GM21825 (cell line): ENCODE results near the gene BMERB1.
"Not testable (repeated sequence)": the region's sequence is repeated elsewhere in the genome, so short reads cannot be mapped to it uniquely, and the experiment has no call there.

Source experiments
- ATAC-seq: cut with Tn5 transposase; IDR thresholded peaks from one replicate; pipeline ENCODE4 v1.9.1; 2021; ENCODE audit warnings: mild to moderate bottlenecking, moderate library complexity; ENCODE audit not compliant: unreplicated experiment

Gene BMERB1

DNA sequence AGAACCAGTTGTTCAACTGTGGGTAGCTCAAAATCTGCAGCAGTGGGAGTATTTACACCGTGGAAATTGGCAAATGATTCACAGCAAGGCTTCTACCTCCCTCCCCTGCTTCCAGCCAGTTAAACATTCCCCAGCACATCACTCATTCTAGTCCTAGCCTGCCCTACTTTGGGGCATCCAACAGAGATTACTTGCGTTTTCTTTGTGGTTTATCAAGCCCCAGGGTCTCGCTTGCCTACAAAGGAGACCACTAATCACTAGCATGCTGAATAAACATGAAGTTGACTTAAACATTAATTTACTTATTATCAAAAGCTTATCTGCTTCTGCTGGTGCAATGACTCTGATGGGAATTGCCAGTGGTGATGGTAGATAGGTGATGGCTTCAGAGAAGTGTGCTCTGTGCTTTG lies 114.1 kb downstream of the BMERB1 start:
- no peak for ATAC-seq

DNA sequence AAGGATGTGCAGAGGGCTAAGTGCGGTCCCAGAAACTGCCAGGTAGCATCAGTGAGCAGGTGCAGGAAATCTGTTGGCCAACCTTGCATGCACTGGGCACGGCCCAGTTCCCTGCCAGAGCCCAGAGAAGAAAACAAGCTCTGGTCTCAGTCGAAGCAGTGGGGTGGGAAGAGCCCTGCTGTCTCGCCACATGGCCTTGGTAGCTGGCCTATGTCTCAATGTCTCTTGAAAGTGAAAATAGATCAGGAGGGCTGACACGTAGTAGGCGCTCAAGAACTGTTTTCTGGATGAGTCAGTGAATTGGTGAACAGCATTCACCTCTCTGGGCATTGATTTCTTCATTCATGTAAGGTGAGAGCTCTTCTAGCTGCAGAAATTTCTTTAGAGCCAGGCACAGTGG lies 118.1 kb downstream of the BMERB1 start:
- ATAC-seq = no peak

DNA sequence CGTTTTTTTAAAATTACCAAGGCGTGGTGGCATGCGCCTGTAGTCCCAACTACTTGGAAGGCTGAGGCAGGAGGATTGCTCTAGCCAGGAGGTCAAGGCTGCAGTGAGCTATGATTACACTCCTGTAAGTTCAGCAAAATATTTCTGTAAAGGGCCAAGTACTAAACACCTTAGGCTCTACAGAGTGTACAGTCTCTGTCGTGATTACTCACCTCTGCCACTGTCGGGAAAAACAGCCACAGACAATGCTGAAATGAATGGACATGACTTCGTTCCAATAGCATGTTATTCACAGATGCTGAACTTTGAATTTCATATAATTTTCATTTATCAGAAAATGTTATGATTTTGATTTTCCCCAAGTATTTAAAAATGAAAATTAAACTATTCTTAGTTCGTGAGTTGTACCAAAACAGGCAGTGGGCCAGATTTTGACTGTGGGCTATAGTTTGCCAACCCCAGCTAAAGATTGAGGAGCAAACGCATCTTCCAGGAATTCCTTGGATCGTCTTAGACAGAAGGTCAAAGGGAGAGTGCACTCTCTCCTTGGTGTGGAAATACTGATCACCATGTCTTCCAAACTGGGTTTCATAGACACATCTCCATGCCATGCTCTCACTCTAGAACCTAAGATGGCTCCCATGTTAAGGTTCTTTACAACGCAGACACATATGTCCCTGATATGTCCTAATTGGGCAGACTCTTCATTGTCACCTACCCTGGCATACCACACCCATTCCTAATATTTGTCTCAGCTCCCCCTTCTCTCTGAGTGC lies 119.1 kb downstream of the BMERB1 start:
- ATAC-seq = no peak

DNA sequence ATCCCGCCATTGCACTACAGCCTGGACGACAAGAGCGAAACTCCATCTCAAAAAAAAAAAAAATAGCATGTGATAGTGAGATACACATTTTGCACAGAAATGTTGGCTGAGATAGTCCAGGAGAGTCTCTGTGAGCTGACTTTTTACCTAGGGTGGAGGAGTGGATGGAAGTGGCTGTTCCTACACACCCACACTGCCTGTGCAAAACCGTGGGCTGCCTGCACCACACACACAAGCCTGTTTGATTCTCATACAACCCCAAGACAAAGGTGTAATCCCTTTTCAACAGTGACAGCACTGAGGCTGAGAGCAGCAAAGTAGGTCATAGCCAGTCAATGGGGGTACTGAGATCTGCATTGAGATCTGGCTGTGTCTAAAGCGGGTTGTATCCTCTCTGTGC lies 121.7 kb downstream of the BMERB1 start:
- no peak for ATAC-seq

DNA sequence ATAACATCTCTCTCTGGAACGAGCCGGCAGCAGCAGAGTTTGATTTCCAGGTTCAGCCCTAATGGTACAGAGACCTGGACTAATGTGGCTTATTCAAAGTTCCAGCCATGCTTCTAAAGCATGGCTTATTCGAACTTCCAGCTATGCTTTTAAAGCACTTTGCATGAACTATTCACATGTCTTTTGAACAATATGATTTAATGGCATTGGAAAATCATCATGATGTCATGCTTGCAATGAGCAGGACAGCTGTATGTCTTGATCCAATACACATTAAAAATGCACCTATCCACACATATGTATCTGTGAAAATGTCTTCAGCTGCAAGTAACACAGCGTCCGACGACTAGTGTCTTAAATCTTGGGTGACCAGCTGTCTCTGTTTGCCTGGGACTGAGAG lies 122.9 kb downstream of the BMERB1 start:
- ATAC-seq = no peak

DNA sequence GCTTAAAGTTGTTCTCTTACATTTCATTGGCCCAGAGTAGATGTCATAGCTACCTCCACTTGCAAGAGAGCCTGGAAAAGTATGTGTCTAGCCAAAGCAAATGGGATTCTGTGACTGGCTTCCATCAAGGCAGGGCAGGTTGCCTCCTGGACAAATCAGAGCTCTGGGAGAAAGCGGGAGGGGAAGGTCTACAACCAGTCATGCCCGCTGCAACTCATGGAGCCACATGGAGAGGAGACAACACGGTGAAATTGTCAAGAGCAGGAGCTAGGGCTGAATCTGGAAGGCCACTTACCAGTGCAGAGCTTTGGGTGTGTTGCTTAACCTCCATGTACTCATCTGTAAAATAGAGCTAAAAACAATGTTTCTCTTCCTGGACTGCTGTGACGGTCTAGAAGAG lies 124.8 kb downstream of the BMERB1 start:
- ATAC-seq = no peak

DNA sequence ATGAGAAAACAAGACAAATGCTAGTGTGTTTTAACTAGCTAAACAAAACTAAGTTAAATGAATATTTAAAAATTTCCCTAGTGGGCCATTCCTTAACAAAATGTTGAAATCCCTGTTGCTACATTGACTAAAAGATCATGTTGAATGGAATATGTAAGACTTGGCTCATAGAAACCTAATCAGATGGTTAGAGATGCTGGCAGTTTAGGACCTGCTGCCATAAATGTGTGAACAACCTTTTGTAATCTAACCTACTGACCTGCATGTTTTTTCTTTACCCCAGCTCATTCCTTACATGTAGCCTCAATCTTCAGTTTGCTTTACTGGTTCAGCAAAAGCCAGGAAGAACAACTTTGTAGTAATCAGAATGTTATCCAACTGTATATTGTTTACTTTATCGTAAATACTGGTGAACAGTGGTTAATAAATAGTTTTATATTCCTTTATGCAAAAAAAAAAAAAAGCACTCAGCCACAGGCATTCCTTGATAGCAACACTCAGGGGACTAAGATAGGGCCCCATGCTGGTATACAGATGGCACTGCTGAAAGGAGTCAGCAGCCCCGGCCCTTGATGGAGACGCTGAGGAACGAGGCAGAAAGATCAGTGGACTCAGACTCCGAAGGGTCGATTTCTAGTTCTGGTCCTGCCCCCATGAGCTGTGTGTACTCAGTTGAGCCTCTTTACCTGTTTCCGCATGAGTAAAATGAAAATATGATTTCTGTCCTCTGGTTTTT lies 130.4 kb downstream of the BMERB1 start:
- ATAC-seq = no peak

DNA sequence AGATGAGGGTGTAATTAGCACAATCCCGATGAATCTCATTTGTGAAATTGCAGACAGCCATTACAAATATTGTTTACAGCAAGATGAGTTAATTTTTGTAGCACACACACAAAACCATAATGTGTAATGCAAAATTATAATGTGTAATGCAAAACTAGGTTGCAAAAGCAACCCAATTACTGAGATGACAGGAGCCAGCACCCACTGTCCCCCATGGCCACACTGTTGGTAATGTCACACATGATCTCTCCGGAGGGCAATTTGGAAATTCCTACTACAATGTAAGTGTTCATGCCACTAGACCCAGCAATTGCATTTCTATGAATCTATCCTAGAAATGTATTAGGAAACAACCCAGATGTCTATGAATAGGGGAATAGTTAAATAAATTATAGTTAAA lies 131.7 kb downstream of the BMERB1 start:
- no peak for ATAC-seq

DNA sequence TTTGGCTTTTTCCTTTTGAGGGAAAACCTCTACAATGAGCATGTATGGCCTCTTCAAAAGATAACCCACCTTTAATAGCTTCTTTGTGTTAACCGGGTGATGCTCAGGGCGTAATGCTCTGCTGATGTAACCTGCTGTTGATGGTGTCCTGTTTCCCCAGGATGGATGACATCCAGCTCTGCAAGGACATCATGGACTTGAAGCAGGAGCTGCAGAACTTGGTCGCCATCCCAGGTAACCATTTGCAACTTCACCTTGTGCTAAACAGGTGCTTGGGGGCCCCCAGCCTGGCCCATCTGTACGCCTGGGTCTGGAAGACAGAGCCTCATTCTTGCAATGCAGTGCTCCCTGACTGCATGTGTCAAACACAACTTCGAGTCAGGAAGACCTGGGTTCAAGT lies 133.4 kb downstream of the BMERB1 start:
- ATAC-seq = no peak

DNA sequence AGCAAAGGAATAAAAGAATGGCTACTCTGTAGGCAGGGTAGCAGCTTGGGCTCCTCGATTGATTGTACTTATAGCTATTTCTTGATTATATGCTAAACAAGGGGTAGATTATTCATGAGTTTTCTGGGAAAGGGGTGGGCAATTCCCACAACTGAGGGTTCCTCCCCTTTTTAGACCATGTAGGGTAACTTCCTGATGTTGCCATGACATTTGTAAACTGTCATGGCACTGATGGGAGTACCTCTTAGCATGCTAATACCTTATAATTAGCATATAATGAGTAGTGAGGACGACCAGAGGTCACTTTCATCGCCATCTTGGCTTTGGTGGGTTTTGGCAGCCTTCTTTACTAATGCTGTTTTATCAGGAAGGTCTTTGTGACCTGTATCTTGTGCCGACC lies 136.3 kb downstream of the BMERB1 start:
- ATAC-seq = not testable (repeated sequence)

DNA sequence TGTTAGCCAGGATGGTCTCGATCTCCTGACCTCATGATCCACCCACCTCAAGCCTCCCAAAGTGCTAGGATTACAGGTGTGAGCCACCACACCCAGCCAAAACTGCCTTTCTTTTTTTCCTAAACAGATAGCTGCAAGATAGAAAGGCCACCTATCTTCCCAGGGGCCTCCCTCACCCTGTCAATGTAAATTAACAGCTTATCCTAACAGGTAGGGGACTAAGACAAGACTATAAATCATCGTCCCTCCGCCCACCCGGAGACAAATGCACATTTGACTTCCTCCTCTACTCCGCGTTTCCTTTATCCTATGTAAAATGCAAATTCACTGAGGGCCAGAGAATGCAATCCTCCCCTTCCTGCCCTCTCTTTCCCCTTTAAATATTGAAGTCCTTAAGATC lies 137.2 kb downstream of the BMERB1 start:
- no peak for ATAC-seq

DNA sequence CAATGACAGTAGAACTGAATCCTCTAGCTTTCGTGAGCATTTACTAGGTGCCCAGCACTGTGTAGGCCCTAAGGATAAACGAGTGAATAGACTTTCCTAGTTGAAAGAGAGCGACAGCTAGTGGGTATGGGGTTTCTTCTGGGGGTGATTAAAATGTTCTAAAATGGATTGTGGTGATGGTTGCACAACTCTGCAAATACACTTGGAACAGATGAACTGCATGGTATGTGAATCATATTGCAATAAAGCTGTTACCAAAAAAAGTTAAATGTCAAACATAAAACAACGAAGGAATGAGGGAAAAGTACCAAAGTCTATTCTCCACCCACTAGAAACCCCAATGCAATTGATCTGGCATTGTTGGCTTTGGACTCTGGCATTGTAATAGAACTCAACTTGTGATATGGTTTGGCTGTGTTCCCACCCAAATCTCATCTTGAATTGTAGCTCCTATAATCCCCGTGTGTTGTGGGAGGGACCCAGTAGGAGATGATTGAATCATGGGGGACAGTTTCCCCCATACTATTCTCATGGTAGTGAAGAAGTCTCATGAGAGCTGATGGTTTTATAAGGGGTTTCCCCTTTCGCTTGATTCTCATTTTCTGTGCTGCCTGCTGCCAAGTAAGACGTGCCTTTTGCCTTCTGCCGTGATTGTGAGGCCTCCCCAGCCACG lies 138.1 kb downstream of the BMERB1 start:
- ATAC-seq = no peak

DNA sequence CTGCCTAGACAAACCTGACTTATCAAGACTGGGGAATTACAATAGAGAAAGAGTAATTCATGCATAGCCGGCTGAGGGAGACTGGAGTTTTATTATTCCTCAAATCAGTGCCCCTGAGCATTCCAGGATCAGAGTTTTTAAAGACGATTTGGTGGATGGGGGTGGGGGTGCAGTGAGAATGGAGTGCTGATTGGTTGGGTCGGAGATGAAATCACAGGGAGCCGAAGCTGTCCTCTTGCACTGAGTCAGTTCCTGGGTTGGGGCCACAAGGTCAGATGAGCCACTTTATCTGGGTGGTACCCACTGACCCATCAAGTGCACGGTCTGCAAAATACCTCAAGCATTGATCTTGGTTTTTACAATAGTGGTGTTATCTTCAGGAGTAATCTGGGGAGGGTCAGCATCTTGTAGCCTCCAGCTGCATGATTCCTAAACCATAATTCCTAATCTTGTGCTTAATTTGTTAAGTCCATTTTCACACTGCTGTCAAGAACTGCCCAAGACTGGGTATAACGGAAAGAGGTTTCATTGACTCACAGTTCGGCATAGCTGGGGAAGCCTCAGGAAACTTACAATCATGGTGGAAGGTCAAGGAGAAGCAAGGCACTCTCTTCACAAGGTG lies 139.0 kb downstream of the BMERB1 start:
- ATAC-seq = no peak

DNA sequence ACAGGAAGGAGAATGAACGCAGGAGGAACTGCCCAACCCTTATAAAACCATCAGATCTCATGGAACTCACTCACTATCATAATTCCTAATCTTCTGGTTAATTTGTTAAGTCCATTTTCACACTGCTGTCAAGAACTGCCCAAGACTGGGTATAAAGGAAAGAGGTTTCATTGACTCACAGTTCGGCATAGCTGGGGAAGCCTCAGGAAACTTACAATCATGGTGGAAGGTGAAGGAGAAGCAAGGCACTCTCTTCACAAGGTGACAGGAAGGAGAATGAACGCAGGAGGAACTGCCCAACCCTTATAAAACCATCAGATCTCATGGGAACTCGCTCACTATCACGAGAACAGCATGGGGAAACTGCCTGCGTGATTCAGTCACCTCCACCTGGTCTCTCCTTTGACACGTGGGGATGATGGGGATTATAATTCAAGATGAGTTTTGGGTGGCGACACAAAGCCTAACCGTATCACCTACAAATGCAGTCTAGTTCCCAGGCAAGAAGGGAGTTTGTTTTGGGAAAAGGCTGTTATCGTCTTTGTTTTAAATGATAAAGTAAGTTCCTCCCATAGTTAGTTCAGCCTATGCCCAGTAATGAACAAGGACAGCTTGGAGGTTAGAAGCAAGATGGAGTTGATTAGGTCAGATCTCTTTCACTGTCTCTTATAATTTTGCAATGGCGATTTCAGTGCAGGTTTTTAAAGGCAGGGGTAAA lies 139.7 kb downstream of the BMERB1 start:
- not testable (repeated sequence) for ATAC-seq

DNA sequence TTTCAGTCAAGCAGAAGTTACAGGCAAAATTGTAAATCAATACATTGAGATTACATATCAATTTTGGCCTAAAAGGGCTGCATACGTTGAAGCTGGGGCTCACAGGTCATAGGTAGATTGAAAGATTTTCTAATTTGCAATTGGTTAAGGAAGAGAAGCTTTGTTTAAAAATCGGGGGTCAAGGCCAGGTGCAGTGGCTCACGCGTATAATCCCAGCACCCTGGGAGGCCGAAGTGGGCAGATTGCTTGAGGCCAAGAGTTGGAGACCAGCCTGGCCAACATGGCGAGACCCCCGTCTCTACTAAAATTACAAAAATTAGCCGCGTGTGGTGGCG lies 140.2 kb downstream of the BMERB1 start:
- no peak for ATAC-seq

DNA sequence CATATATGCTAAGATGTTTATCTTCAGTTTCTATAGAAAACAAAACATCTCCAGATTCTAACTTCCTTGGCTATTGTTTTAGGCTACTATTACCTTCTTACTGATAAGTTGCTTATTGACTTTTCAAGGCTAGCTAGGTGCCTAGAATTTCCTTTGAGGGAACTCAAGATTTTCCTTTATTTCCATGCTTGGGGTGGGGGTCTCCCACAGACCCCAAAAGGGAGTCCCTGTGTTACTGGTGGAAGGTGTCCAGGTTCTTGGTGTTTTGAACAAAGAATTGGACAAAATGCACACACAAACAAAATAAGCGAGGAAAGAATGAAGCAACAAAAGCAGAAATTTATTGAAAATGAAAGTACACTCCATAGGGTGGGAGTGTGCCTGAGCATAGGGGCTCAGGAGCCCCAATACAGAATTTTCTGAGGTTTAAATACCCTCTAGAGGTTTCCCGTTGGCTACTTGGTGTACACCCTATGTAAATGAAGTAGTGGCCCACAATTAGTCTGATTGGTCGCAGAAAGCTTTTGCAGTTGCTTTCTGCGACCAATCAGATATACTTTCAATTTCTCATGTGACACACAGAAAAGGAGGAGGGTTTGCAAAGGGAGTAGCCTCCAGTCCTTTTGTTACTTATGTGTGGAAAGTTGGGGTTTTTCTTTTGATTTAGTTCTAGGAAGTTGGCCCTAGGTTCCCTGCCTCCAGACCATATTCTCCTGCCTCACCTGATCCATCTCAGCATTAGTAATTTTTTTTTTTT lies 141.1 kb downstream of the BMERB1 start:
- ATAC-seq = no peak

DNA sequence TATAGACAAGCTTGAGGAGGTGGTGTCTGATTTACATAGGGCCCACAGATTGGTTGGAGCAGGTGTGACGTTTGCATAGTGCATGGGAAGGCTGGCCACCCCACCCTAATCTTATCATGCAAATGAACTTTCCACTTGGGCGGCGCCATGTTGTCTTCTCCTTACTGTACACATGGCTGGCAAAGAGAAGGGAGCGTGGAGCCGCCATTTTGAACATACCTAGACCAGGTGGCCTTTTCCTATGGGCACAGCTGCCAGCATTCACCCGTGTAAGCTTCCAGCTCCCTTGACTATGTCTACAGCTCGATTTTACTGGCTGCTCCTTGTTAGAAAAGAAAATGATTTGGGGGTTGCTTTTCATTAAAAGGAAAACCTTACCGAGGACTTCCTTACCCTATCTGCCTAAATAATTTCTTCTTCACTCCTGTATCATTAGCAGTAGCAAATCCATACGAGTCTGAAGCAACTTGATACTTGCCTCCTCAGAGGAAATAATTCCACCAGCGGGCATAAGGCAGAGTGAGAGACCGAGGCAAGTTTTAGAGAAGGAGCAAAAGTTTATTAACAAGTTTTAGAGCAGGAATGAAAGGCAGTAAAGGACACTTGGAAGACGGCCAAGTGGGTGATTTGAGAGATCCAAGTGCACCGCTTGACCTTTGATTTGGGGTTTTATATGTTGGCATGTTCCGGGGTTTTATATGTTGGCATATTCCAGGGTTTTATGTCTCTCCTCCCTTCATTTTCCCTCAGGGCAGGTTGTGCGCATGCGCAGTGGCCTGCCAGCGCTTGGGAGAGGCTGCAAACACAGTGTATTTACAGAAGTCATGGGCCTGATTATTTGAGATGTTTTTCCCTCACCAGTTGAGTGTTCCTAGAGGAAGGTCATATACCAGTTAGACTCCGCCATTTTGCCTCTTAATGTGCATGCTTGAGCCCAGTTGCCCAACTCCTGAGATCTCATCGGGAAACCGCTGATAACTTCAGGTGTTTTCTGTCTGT lies 142.9 kb downstream of the BMERB1 start:
- no peak for ATAC-seq

DNA sequence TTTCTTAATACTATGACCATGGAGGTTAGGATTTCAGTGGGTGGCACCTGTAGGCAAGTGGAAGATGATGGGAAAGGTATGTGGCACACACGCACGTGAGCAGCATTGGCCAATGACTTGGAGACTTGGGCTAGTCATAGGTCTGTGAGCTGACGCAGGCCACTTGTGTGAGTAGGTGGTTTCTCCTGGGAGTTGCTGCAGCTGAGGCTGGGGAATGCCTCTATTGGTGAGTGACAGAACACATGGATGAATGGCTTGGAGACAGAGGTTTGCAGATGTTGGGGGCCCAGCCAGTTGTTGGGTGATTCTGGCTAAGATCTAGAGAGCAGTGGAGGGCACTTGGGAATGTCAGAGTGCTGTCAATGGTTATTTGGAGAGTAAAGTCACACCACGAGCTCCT lies 144.4 kb downstream of the BMERB1 start:
- ATAC-seq = no peak
